Fibroblast of villous mesenchyme (primary cell): ENCODE results near the gene WDR82. TPM values are rescaled to one million over a fixed set of nuclear protein-coding genes. Genes with fewer than 3 reads are reported as not detected.
A peak's percentile ranks its signal among the peaks of the same experiment; 100 is the strongest.

Source experiments
- DNase-seq: peaks from one replicate; pipeline ENCODE4 v3.0.0-alpha.2; 2010; ENCODE audit warnings: low read depth
- H3K4me3 ChIP-seq: 2 replicates; pipeline ENCODE4 v1.5.1; 2011; ENCODE audit warnings: low read depth, mild to moderate bottlenecking, low read length
- total RNA-seq: library from RNA; depleted of rRNA; stranded (reverse); fragments of >200 nt; gene quantifications from 2 replicates; pipeline ENCODE4 v1.2.3, GENCODE V29; 2012
- TF ChIP-seq, protein P1 (sequence below): IDR thresholded peaks from 2 replicates; pipeline ENCODE4 v1.5.1; 2012; ENCODE audit warnings: low read depth, mild to moderate bottlenecking, low read length; ENCODE audit not compliant: insufficient read depth

The WDR82 gene
- total RNA-seq, 1 donor, result 68.2 TPM

DNA sequence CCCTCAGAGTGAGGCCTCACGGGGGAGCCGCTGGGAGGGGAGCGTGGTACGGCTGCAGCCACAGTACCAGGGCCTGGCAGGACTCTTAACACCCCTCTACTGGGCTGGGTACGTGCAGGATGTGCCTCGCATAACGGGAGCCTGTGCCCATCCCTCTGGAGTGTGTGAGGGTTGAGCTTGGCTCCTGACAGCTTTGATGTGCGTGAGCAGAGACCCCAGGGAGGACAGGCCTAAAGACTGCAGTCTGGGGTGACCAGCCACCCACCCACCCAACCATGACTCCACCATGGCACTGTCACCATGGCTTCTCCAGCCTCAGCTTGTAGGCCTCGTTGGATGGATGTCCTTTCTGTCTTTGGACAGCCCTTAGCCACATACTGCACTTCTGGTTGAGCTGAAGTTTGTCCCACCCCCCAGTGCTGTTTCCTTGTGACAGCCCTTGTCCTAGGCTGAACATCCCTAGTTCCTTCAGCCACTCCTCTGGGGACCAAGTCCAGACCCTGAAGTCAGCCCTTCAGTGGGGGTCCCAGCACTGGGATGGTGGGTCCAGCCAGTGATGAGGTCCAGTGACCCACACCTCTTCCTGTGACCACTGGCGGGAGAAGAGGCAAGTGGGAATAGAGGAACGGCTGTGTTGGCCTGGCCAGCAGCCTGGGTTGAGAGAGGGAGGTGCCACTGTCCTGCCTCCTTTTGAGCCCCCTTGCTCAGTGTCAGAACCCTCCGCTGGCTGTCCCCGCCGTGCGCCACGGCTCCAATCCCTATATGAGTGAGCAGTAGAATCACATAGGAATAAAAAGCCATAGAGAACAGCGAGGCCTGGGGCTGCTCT, 15.3 kb upstream of the WDR82 start:
- no peak for DNase-seq
- TF ChIP-seq, protein P1, sequence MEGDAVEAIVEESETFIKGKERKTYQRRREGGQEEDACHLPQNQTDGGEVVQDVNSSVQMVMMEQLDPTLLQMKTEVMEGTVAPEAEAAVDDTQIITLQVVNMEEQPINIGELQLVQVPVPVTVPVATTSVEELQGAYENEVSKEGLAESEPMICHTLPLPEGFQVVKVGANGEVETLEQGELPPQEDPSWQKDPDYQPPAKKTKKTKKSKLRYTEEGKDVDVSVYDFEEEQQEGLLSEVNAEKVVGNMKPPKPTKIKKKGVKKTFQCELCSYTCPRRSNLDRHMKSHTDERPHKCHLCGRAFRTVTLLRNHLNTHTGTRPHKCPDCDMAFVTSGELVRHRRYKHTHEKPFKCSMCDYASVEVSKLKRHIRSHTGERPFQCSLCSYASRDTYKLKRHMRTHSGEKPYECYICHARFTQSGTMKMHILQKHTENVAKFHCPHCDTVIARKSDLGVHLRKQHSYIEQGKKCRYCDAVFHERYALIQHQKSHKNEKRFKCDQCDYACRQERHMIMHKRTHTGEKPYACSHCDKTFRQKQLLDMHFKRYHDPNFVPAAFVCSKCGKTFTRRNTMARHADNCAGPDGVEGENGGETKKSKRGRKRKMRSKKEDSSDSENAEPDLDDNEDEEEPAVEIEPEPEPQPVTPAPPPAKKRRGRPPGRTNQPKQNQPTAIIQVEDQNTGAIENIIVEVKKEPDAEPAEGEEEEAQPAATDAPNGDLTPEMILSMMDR, result no peak
- no peak overlapping the region for H3K4me3 ChIP-seq

DNA sequence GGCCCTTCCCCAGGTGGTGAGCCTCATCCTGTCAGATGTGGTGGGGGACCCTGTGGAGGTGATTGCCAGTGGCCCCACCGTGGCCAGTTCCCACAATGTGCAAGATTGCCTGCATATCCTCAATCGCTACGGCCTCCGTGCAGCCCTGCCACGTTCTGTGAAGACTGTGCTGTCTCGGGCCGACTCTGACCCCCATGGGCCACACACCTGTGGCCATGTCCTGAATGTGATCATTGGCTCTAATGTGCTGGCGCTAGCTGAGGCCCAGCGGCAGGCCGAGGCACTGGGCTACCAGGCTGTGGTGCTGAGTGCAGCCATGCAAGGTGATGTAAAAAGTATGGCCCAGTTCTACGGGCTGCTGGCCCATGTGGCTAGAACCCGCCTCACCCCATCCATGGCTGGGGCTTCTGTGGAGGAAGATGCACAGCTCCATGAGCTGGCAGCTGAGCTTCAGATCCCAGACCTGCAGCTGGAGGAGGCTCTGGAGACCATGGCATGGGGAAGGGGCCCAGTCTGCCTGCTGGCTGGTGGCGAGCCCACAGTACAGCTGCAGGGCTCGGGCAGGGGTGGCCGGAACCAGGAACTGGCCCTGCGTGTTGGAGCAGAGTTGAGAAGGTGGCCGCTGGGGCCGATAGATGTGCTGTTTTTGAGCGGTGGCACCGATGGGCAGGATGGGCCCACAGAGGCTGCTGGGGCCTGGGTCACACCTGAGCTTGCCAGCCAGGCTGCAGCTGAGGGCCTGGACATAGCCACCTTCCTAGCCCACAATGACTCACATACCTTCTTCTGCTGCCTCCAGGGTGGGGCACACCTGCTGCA, 14.0 kb upstream of the WDR82 start:
- DNase-seq, result no peak
- TF ChIP-seq, protein P1, result no peak
- H3K4me3 ChIP-seq, result no peak overlapping the region

GRCh38 chr3:52291508-52292181, 13.2 kb upstream of the WDR82 start:
- no peak for DNase-seq
- TF ChIP-seq, protein P1, result peak; percentile 56
- no peak overlapping the region for H3K4me3 ChIP-seq

DNA sequence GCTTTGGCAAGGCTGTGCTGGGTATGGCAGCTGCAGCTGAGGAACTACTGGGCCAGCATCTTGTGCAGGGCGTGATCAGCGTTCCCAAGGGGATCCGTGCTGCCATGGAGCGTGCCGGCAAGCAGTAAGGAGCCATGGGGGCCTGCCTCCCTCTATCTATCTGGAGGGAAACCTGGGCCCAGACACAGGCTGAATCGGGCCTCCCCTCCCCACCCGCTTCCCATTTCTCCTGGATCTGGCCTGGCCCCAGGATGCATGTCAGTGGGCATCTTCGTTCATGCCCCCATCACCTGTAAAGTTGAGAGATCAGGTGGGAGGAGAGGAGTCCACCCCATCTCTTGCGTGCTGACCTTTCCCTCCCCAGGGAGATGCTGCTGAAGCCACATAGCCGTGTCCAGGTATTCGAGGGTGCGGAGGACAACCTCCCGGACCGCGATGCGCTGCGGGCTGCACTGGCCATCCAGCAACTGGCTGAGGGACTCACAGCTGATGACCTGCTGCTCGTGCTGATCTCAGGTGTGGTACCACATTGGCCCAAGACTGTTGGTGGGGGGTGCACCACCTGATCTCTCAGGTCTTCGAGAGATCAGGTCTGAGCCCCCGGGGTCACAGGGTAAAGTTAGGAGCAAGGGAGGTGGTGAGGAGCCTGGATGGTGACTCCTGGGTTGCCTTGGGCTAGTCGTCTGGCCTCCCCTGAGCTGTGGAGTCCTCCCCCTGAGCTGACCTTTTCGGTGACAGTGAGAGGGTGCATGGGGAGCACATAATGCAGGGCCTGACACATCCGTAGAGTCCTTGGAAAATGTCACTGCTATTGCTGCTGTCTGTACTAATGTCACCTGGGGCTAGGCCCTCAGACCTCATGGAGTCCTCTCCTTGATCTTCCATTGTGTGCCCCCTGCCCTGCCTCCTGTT, 12.4 kb upstream of the WDR82 start:
- no peak for DNase-seq
- TF ChIP-seq, protein P1, result no peak
- H3K4me3 ChIP-seq, result no peak overlapping the region

- no peak for DNase-seq
- no peak overlapping the region for H3K4me3 ChIP-seq
- TF ChIP-seq, protein P1, result no peak
Measured at GRCh38 chr3:52289747-52290595, 11.5 kb upstream of the WDR82 start.
